Gastroesophageal sphincter (tissue), 4 donors: ENCODE results near the gene TAGLN3. TPM values are rescaled to one million over a fixed set of nuclear protein-coding genes. Genes with fewer than 3 reads are reported as not detected.

Experiments
- ATAC-seq: fragments of 150-250 bp; one replicate; pipeline ENCODE4 v1.9.1; 2016; ENCODE audit warnings: mild to moderate bottlenecking, moderate library complexity
- H3K27ac ChIP-seq, 4 donors: fragments of 200-600 bp; sonication (generic) in 3 of 4; 1 replicate in 3 of 4; 2 replicates in 1 of 4; pipeline ENCODE4 v1.5.1; 2016 to 2019
- H3K27me3 ChIP-seq: fragments of 200-600 bp; sonication (generic); one replicate; pipeline ENCODE4 v1.5.1; 2019
- H3K36me3 ChIP-seq, 2 donors: fragments of 200-600 bp; sonication (generic); one replicate each; pipeline ENCODE4 v1.5.1; 2019; ENCODE audit warnings: control low read depth in 1 of 2
- H3K4me1 ChIP-seq, 3 donors: fragments of 200-600 bp; sonication (generic); 1 replicate in 2 of 3; 2 replicates in 1 of 3; pipeline ENCODE4 v1.5.1; 2016 to 2019; ENCODE audit warnings: control low read depth in 2 of 3
- H3K4me3 ChIP-seq, 2 donors: fragments of 200-600 bp; sonication (generic); one replicate each; pipeline ENCODE4 v1.5.1; 2019; ENCODE audit warnings: mild to moderate bottlenecking in 1 of 2, moderate library complexity in 1 of 2
- H3K9me3 ChIP-seq, 3 donors: fragments of 200-600 bp; sonication (generic); one replicate each; pipeline ENCODE4 v1.5.1; 2017 to 2019; ENCODE audit warnings: control low read depth in 2 of 3
- CTCF ChIP-seq, 4 experiments: fragments of 200-600 bp in 2 of 4; fragments of 450-650 bp in 2 of 4; sonication (generic) in 1 of 4; IDR thresholded peaks; one replicate each; pipeline ENCODE4 v1.5.1; 2017 to 2019; ENCODE audit warnings: antibody characterized with exemption in 4 of 4, mild to moderate bottlenecking in 2 of 4, moderate library complexity in 2 of 4
- EP300 ChIP-seq: sonication (generic); formaldehyde crosslinking; IDR thresholded peaks from one replicate; pipeline ENCODE4 v1.6.1; 2017; ENCODE audit warnings: antibody characterized with exemption, mild to moderate bottlenecking
- POLR2A ChIP-seq, 2 donors: fragments of 450-650 bp; IDR thresholded peaks; one replicate each; pipeline ENCODE4 v1.6.1; 2017; ENCODE audit warnings: antibody characterized with exemption in 2 of 2, mild to moderate bottlenecking in 2 of 2, moderate library complexity in 1 of 2
- POLR2AphosphoS5 ChIP-seq: sonication (generic); formaldehyde crosslinking; IDR thresholded peaks from one replicate; pipeline ENCODE4 v1.6.1; 2017; ENCODE audit warnings: antibody characterized with exemption
- WGBS, 2 donors: methylation state at CpG; one replicate each; pipeline ENCODE4 v1.1.5; 2018; ENCODE audit warnings: low coverage in 1 of 2; 5-methylcytosine and 5-hydroxymethylcytosine counted together
- total RNA-seq, 4 donors: library from RNA; depleted of rRNA; stranded (reverse); fragments of >200 nt; gene quantifications; one replicate each; pipeline ENCODE4 v1.1.0, GENCODE V29; 2016

TAGLN3 gene
- total RNA-seq, 4 donors from 2014 or later = 1.1 to 2.7 (median 1.5) TPM; not detected in 1

- Histone ChIP-seq H3K4me1 (peaks cover 2 to 34% (median 4%) of the 10 kb centered on the region in 3 donors), H3K27ac (peak overlapping the region; percentile 80 to 90 (median 88)), H3K27me3 (no peaks in the 10 kb centered on the region), H3K36me3 (peaks cover 0 to 7% of the 10 kb centered on the region in 2 donors), H3K4me3 (peak overlapping the region; percentile 86 to 92), H3K9me3 (no peaks in the 10 kb centered on the region)
- peak; percentile 8 for ATAC-seq
- 14 to 15% methylated on average over 5 of the region's 5 CpGs for WGBS, 2 donors
- no peak for TF ChIP-seq EP300
- TF ChIP-seq CTCF (IDR thresholded peaks at IDR 0.05) = no peak
- TF ChIP-seq POLR2A (IDR thresholded peaks at IDR 0.05) = no peak
- TF ChIP-seq POLR2AphosphoS5 = no peak
Measured at GRCh38 chr3:111979434-111980038, 19.2 kb upstream of the TAGLN3 start.

- WGBS, 2 donors = 93 to 96% methylated on average over 7 to 10 of the region's 10 CpGs
- Histone ChIP-seq H3K4me1 (peaks cover 2 to 34% (median 4%) of the 10 kb centered on the region in 3 donors), H3K27me3 (no peaks in the 10 kb centered on the region), H3K36me3 (no peaks in the 10 kb centered on the region), H3K27ac (no peak overlapping the region), H3K9me3 (no peaks in the 10 kb centered on the region), H3K4me3 (no peak overlapping the region)
- TF ChIP-seq POLR2A (IDR thresholded peaks at IDR 0.05) (no peak), EP300 (no peak), CTCF (IDR thresholded peaks at IDR 0.05) (no peak), POLR2AphosphoS5 (no peak)
- no peak for ATAC-seq
Measured at GRCh38 chr3:111980716-111981456, 17.8 kb upstream of the TAGLN3 start.

GRCh38 chr3:111981457-111981763 lies 17.3 kb upstream of the TAGLN3 start:
- TF ChIP-seq EP300 = no peak
- no peak for TF ChIP-seq POLR2A (IDR thresholded peaks at IDR 0.05)
- TF ChIP-seq POLR2AphosphoS5 = no peak
- no peak for TF ChIP-seq CTCF (IDR thresholded peaks at IDR 0.05)
- Histone ChIP-seq H3K27me3 (no peaks in the 10 kb centered on the region), H3K4me3 (no peak overlapping the region), H3K4me1 (peaks cover 2 to 34% (median 4%) of the 10 kb centered on the region in 3 donors), H3K27ac (no peak overlapping the region), H3K9me3 (no peaks in the 10 kb centered on the region), H3K36me3 (peaks cover 0 to 5% of the 10 kb centered on the region in 2 donors)
- 39 to 72% methylated on average over 3 of the region's 3 CpGs for WGBS, 2 donors
- ATAC-seq = no peak

GRCh38 chr3:111984636-111985298 lies 14.0 kb upstream of the TAGLN3 start:
- WGBS, 2 donors = 56 to 60% methylated on average over 1 to 2 of the region's 2 CpGs

More at GRCh38 chr3:111984636-111985298, 14.0 kb upstream of the TAGLN3 start:
- Histone ChIP-seq H3K4me3 (no peak overlapping the region), H3K4me1 (peaks cover 2 to 36% (median 4%) of the 10 kb centered on the region in 3 donors), H3K27me3 (no peaks in the 10 kb centered on the region), H3K36me3 (peaks cover 0 to 28% of the 10 kb centered on the region in 2 donors), H3K9me3 (no peaks in the 10 kb centered on the region), H3K27ac (no peak overlapping the region)
- TF ChIP-seq CTCF (IDR thresholded peaks at IDR 0.05) (no peak), POLR2AphosphoS5 (no peak), POLR2A (IDR thresholded peaks at IDR 0.05) (no peak), EP300 (no peak)
- no peak for ATAC-seq
